Endothelial cell (in vitro differentiated cells): ENCODE measurements around the gene CHD5. TPM values are rescaled to one million over a fixed set of nuclear protein-coding genes. Genes with fewer than 3 reads are reported as not detected.

ENCODE experiments used
- DNase-seq: peaks from one replicate; pipeline ENCODE4 v3.0.0; 2021; ENCODE audit warnings: low spot score
- H3K27ac Mint-ChIP-seq: one replicate; pipeline ENCODE4 v1.8.0; 2021; ENCODE audit warnings: mixed read lengths, inconsistent platforms; ENCODE audit not compliant: unreplicated experiment
- H3K27me3 Mint-ChIP-seq: one replicate; pipeline ENCODE4 v1.8.0; 2021; ENCODE audit warnings: mild to moderate bottlenecking, moderate library complexity, mixed read lengths, inconsistent platforms; ENCODE audit not compliant: unreplicated experiment
- H3K36me3 Mint-ChIP-seq: one replicate; pipeline ENCODE4 v1.8.0; 2021; ENCODE audit warnings: mild to moderate bottlenecking, low read depth, mixed read lengths, inconsistent platforms; ENCODE audit not compliant: unreplicated experiment
- H3K4me1 Mint-ChIP-seq: one replicate; pipeline ENCODE4 v1.8.0; 2021; ENCODE audit warnings: mild to moderate bottlenecking, mixed read lengths, inconsistent platforms; ENCODE audit not compliant: unreplicated experiment
- H3K4me3 Mint-ChIP-seq: one replicate; pipeline ENCODE4 v1.8.0; 2021; ENCODE audit warnings: mild to moderate bottlenecking, mixed read lengths, inconsistent platforms; ENCODE audit not compliant: unreplicated experiment
- H3K9me3 Mint-ChIP-seq: one replicate; pipeline ENCODE4 v1.8.0; 2021; ENCODE audit warnings: mixed read lengths, inconsistent platforms; ENCODE audit not compliant: unreplicated experiment
- total RNA-seq: library from RNA; stranded (reverse); fragmentation: NEBNext Ultra II Directional; extraction: Animal tissue kit (Norgen Biotek cat#: 25700); gene quantifications from one replicate; pipeline ENCODE4 v1.2.1, GENCODE V29; 2021; ENCODE audit not compliant: unreplicated experiment
- TF ChIP-seq, protein P1 (sequence below): fragments of 200-600 bp; sonication (generic); IDR thresholded peaks from one replicate; pipeline ENCODE4 v1.5.0; 2021; ENCODE audit warnings: antibody characterized with exemption; ENCODE audit not compliant: unreplicated experiment

The CHD5 gene
- total RNA-seq, 1 donor from 2014 or later: 0.15 TPM

DNA sequence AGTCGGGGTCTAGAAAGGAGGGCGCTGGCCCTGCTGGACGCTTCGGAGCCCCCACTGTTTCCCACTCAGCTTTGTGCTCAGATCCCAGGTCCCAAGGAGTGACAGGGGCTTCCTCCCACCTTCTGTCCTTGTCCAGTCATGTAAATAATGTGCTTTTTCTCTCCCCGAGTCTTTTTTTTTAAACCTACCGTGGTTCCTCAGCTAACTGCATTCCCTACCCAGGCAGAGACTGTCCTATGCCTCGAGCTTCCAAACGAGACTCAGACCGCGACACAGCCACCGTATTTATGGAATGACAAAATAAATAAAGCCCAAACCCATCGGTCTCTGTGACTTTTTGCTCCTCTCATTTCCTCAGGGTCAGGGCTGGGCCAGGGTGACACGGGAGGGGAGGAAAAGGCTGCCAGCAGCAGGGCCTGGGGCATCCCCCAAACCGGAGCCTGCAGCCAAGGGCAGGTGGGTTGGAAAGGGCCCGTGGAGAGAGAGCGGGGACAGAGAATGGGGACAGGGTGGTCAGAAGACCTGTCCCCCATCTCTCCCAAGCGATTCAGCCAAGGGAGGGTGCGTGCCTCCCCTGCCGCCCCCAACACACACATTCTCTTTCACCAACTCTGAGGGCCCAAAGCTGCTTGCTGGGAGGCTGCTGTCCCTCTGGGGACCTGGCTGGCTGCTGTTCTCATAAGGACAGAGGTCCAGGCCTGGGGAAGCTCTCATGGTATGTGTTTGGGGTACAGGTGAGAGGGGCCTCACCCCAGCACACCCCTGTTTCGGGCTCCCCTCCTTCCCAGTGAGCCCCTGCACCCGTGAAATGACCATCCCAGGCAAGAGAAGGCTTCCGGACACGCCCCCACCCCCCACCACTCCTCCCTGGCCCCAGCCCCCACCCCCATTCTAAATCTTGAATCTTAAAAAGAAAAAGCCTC lies 79.0 kb downstream of the CHD5 start:
- peaks cover 10% of the 10 kb centered on the region for H3K27me3 Mint-ChIP-seq

GRCh38 chr1:6099787-6100765 lies 80.0 kb downstream of the CHD5 start:
- Mint-ChIP-seq H3K27ac (no peak overlapping the region), H3K4me1 (no peaks in the 10 kb centered on the region), H3K36me3 (peaks cover 4% of the 10 kb centered on the region), H3K9me3 (no peaks in the 10 kb centered on the region), H3K4me3 (no peak overlapping the region), H3K27me3 (peaks cover 10% of the 10 kb centered on the region)
- TF ChIP-seq, protein P1, sequence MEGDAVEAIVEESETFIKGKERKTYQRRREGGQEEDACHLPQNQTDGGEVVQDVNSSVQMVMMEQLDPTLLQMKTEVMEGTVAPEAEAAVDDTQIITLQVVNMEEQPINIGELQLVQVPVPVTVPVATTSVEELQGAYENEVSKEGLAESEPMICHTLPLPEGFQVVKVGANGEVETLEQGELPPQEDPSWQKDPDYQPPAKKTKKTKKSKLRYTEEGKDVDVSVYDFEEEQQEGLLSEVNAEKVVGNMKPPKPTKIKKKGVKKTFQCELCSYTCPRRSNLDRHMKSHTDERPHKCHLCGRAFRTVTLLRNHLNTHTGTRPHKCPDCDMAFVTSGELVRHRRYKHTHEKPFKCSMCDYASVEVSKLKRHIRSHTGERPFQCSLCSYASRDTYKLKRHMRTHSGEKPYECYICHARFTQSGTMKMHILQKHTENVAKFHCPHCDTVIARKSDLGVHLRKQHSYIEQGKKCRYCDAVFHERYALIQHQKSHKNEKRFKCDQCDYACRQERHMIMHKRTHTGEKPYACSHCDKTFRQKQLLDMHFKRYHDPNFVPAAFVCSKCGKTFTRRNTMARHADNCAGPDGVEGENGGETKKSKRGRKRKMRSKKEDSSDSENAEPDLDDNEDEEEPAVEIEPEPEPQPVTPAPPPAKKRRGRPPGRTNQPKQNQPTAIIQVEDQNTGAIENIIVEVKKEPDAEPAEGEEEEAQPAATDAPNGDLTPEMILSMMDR: no peak
- DNase-seq: no peak

More for the DNA sequence above, 79.0 kb downstream of the CHD5 start:
- no peak for DNase-seq
- Mint-ChIP-seq H3K4me3 (no peak overlapping the region), H3K9me3 (no peaks in the 10 kb centered on the region), H3K27ac (no peak overlapping the region), H3K36me3 (peaks cover 4% of the 10 kb centered on the region), H3K4me1 (no peaks in the 10 kb centered on the region)
- TF ChIP-seq, protein P1: no peak

GRCh38 chr1:6099297-6099696 lies 80.8 kb downstream of the CHD5 start:
- TF ChIP-seq, protein P1: no peak
- Mint-ChIP-seq H3K36me3 (peaks cover 4% of the 10 kb centered on the region), H3K27me3 (peaks cover 8% of the 10 kb centered on the region), H3K9me3 (no peaks in the 10 kb centered on the region), H3K27ac (no peak overlapping the region), H3K4me3 (no peak overlapping the region), H3K4me1 (no peaks in the 10 kb centered on the region)
- DNase-seq: no peak

- Mint-ChIP-seq H3K27ac (no peak overlapping the region), H3K4me3 (no peak overlapping the region), H3K4me1 (no peaks in the 10 kb centered on the region), H3K36me3 (peaks cover 4% of the 10 kb centered on the region), H3K9me3 (no peaks in the 10 kb centered on the region), H3K27me3 (peaks cover 12% of the 10 kb centered on the region)
- TF ChIP-seq, protein P1: no peak
- no peak for DNase-seq
Observed at GRCh38 chr1:6098303-6099215, 81.6 kb downstream of the CHD5 start.
